GM12865 (cell line): Measurements from ENCODE around the gene TBC1D14.

Experiments
- DNase-seq: peaks from one replicate; pipeline ENCODE4 v3.0.0; 2010; ENCODE audit warnings: low read depth
- H3K4me3 ChIP-seq: 2 replicates; pipeline ENCODE4 v1.5.1; 2011; ENCODE audit warnings: mild to moderate bottlenecking, low read depth, low read length, control low read depth
- TF ChIP-seq, protein P1 (sequence below): IDR thresholded peaks from 2 replicates; pipeline ENCODE4 v1.5.1; 2011; ENCODE audit warnings: low read length, control low read depth, low read depth, inconsistent platforms; ENCODE audit not compliant: insufficient read depth; ENCODE audit errors: missing control alignments

Gene TBC1D14

DNA sequence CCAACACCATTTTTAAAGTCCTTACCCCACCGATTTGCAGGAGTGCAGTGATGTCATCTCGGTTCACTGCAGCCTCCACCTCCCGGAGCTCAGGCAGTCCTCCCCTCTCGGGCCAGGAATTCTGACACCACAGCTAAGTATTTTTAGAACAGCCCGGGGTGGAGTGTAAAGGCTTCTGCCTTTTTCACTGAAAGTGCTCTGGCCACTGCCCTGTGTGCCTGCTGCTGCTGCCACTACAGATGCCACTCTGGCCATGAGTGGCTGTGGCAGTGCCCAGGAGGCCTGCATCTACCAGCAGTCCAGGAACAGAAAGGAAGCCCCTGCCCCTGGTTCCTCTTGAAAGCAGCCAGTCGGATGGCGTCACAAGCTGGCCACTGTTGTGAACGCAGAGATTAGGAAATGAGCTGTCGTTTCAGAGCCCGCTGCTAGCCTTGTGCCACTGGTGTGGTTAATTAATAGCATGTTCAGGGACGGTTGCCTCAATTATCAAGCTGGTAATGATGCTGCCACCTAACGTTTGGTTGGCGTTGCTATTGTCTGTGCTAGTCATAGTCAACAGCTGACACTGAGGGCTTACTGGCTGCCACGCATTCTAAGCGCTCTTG, 23.6 kb upstream of the TBC1D14 start:
- DNase-seq = peak; percentile 57
- no peak overlapping the region for H3K4me3 ChIP-seq
- TF ChIP-seq, protein P1, sequence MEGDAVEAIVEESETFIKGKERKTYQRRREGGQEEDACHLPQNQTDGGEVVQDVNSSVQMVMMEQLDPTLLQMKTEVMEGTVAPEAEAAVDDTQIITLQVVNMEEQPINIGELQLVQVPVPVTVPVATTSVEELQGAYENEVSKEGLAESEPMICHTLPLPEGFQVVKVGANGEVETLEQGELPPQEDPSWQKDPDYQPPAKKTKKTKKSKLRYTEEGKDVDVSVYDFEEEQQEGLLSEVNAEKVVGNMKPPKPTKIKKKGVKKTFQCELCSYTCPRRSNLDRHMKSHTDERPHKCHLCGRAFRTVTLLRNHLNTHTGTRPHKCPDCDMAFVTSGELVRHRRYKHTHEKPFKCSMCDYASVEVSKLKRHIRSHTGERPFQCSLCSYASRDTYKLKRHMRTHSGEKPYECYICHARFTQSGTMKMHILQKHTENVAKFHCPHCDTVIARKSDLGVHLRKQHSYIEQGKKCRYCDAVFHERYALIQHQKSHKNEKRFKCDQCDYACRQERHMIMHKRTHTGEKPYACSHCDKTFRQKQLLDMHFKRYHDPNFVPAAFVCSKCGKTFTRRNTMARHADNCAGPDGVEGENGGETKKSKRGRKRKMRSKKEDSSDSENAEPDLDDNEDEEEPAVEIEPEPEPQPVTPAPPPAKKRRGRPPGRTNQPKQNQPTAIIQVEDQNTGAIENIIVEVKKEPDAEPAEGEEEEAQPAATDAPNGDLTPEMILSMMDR = peak; percentile 23

DNA sequence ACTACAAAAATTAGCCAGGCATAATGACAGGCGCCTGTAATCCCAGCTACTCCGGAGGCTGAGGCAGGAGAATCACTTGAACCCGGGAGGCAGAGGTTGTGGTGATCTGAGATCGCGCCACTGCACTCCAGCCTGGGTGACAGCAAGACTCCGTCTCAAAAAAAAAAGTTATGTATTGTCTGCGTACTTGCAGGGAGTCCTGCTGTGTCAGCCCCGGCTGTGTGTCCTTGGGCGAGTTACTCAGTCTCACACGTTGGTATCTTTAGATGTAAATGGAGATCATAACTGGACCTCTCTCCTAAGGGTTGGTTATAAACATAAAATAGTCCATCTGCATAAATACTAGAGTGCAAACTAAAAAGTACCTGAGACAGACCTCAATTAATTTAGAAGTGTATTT, 22.7 kb upstream of the TBC1D14 start:
- no peak overlapping the region for H3K4me3 ChIP-seq
- no peak for DNase-seq
- TF ChIP-seq, protein P1 = no peak

DNA sequence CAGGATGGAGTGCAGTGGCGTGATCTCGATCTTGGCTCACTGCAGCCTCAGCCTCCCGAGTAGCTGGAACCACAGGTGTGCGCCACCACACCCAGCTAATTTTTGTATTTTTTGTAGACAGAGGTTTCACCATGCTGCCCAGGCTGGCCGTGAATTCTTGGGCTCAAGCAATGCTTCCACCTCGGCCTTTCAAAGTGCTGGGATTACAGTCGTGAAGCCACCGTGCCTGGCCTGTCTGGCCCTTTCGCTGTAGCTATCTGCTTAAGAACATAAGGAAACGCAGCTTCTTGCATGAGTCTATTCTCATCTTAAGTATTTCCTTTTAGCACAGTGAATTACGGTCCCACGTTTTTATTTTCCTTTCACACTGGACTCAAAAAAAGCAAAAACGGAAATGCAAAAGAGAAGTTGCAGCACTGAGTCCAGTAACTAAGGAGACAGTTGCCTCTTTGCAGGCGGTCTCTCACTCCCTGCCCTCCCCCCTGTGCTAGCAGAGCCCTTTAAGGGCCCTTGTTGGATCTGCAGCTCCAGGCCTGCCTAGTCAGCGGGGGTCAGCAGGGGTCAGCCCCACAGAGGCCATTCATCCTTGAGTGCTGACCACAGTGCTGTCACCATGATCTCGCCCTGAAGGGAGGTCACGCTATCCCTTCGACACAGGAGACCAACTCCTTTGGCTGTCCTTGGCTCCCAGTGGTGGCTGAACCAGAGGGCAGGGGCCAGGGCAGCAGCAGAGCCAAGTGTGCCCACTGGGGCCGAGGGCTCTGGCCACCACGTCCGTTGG, 21.8 kb upstream of the TBC1D14 start:
- DNase-seq = no peak

DNA sequence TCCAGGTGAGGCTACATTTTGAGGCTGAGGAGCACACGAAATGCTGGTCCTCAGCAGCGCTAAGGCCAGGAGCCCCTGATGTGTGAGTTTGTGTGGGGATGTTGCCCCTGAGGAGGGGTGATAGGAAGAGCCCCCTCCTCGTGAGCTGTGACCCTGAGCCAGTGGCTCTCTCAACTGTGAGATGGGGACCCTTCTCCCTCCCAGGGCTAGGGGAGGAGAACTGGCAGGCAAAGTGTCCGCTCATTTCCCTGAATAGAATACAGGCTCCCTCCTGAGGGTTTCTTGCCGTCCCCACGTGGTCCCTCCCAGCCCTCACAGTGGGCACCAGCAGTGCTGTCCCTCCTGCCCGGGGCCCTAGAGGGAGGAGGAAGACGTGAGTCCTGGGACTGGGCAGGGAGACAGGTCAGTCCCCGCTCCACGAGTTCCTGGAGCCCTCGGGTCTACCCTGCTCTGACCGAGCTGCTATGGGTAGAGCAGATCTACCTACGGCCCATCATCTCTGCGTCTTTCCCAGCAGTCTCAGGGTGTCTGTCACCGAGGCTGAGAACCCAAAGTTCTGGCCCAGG, 21.0 kb upstream of the TBC1D14 start:
- H3K4me3 ChIP-seq = no peak overlapping the region
- no peak for DNase-seq
- TF ChIP-seq, protein P1 = no peak

More for the DNA sequence above, 21.8 kb upstream of the TBC1D14 start:
- no peak overlapping the region for H3K4me3 ChIP-seq
- TF ChIP-seq, protein P1 = no peak

DNA sequence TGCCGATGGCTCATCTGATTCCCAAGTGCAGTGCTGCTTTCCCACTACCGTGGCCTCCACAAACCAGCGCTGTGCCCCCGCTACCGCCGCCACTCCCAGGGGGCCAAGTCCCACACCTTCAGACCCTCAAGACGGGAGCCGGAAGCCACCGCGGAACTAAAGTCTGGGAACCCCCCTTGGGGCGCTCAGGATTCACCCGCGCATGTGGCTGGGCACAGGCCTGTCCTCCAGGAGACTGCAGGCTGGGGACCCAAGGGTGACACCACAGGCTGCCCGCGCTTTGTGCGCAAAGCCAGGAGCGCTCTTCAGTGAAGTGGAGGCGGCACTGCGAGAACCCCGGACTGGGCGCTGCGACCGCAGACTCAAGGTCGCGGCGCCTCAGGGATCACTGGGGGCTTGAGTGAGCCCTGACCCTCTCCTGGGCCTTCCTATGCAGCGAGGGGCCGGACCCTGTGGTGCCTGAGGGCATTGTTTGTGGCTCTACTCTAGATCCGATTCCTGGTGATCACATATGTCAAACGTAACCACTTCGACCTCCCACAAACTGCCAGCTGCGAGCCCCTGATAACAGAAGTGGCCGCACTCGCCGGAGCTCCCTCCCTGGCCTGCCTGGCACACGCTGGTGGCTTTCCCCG, 20.4 kb upstream of the TBC1D14 start:
- TF ChIP-seq, protein P1 = no peak
- DNase-seq = no peak
- no peak overlapping the region for H3K4me3 ChIP-seq

DNA sequence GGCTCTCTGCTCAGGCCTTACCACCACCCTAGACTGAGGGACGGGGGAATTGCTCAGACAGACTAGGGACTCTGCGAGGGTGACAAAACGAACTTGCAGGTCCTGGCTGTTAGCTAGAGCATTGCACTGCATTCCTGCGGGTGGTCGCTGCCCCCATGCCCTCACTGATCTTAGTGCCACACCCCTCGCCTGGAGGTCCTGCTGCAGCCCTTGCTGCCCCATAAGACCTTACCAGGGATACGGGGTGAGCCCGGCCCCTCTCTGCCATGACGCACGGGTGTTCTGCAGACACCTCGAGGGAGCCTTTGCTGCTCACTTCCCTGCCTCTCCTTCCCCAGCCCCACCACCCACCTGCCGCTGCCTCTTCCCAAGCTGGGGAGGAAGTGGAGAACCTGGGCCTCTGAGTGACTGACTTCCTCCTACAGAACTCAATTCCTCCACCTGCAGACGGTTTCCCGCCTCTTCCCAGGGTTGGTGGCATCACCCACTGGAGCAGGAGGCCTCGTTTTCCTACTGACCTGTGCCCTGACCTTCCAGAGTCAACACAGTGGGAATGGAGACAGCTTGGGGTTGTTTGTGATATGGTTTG, 19.8 kb upstream of the TBC1D14 start:
- TF ChIP-seq, protein P1 = no peak
- DNase-seq = no peak
- H3K4me3 ChIP-seq = no peak overlapping the region
